Stomach (tissue), 4 donors: Measurements from ENCODE around the gene DTNBP1.

Source experiments
- CTCF ChIP-seq, 7 experiments: fragments of 450-650 bp in 4 of 7; fragments of 200-600 bp in 3 of 7; sonication (generic) in 3 of 7; IDR thresholded peaks; one replicate each; pipeline ENCODE4 v1.5.1; 2016 to 2019; ENCODE audit warnings: antibody characterized with exemption in 7 of 7, control low read depth in 2 of 7, mild to moderate bottlenecking in 1 of 7
- EP300 ChIP-seq: sonication (generic); formaldehyde crosslinking; IDR thresholded peaks from one replicate; pipeline ENCODE4 v1.6.1; 2017; ENCODE audit warnings: antibody characterized with exemption
- POLR2AphosphoS5 ChIP-seq, 3 donors: sonication (generic); formaldehyde crosslinking; IDR thresholded peaks; one replicate each; pipeline ENCODE4 v1.6.1; 2016; ENCODE audit warnings: antibody characterized with exemption in 3 of 3

- TF ChIP-seq CTCF (IDR thresholded peaks at IDR 0.05), result no peak
- no peak for TF ChIP-seq POLR2AphosphoS5 (IDR thresholded peaks at IDR 0.05)
- no peak for TF ChIP-seq EP300
These were observed 111.0 kb downstream of the DTNBP1 start for GRCh38 chr6:15551798-15552197.
